SK-N-SH treated with all-trans-retinoic acid at 6 μM for 48 hours (cell line): ENCODE data around the gene KCTD14.
A peak's percentile ranks its signal among the peaks of the same experiment; 100 is the strongest.

ENCODE experiments used
- ATAC-seq: fragments of 200-7000 bp; cut with Tn5 transposase; 3 replicates; pipeline ENCODE4 v1.9.1; 2020; ENCODE audit warnings: mild to moderate bottlenecking, moderate library complexity
- ARNTL ChIP-seq: fragments of 450-650 bp; formaldehyde crosslinking; IDR thresholded peaks from 2 replicates; pipeline ENCODE4 v1.5.0; 2020; ENCODE audit warnings: low read depth, mild to moderate bottlenecking, moderate library complexity, borderline replicate concordance
- CREB5 ChIP-seq: fragments of 250-450 bp; sonication (Bioruptor Pico); IDR thresholded peaks from 2 replicates; pipeline ENCODE4 v1.5.1; 2020; ENCODE audit warnings: low read depth, mild to moderate bottlenecking, moderate library complexity
- CSDC2 ChIP-seq: fragments of 250-450 bp; sonication (Bioruptor Pico); IDR thresholded peaks from 2 replicates; pipeline ENCODE4 v1.5.0; 2020; ENCODE audit warnings: mild to moderate bottlenecking, moderate library complexity
- ESRRG ChIP-seq: fragments of 250-450 bp; sonication (Bioruptor Pico); IDR thresholded peaks from 2 replicates; pipeline ENCODE4 v1.6.1; 2021; ENCODE audit warnings: mild to moderate bottlenecking
- GLIS3 ChIP-seq: fragments of 250-450 bp; sonication (Bioruptor Pico); IDR thresholded peaks from 2 replicates; pipeline ENCODE4 v1.5.0; 2020; ENCODE audit warnings: mild to moderate bottlenecking, moderate library complexity
- ISL1 ChIP-seq: fragments of 250-450 bp; sonication (Bioruptor Pico); IDR thresholded peaks from 2 replicates; pipeline ENCODE4 v2.1.2; 2022; ENCODE audit warnings: mild to moderate bottlenecking, moderate library complexity
- OSR1 ChIP-seq: fragments of 250-450 bp; sonication (Bioruptor Pico); IDR thresholded peaks from 2 replicates; pipeline ENCODE4 v1.8.0; 2022; ENCODE audit warnings: moderate library complexity, mild to moderate bottlenecking, inconsistent platforms
- PPARA ChIP-seq: fragments of 250-450 bp; sonication (Bioruptor Pico); IDR thresholded peaks from 2 replicates; pipeline ENCODE4 v1.5.0; 2020; ENCODE audit warnings: mild to moderate bottlenecking, borderline replicate concordance
- RARB ChIP-seq: fragments of 250-450 bp; sonication (Bioruptor Pico); IDR thresholded peaks from 2 replicates; pipeline ENCODE4 v1.8.0; 2021; ENCODE audit warnings: mild to moderate bottlenecking, moderate library complexity
- SNAI2 ChIP-seq: fragments of 250-450 bp; sonication (Bioruptor Pico); IDR thresholded peaks from 2 replicates; pipeline ENCODE4 v1.5.0; 2020; ENCODE audit warnings: mild to moderate bottlenecking, moderate library complexity
- TOX ChIP-seq: fragments of 250-450 bp; sonication (Bioruptor Pico); IDR thresholded peaks from 2 replicates; pipeline ENCODE4 v1.8.0; 2021; ENCODE audit warnings: mild to moderate bottlenecking, moderate library complexity, borderline replicate concordance
- ZC3H10 ChIP-seq: fragments of 250-450 bp; sonication (Bioruptor Pico); IDR thresholded peaks from 2 replicates; pipeline ENCODE4 v1.5.1; 2021; ENCODE audit warnings: mild to moderate bottlenecking, moderate library complexity
- ZFP30 ChIP-seq: fragments of 450-650 bp; formaldehyde crosslinking; IDR thresholded peaks from 2 replicates; pipeline ENCODE4 v1.5.0; 2022; ENCODE audit warnings: mild to moderate bottlenecking, moderate library complexity
- ZNF565 ChIP-seq: fragments of 450-650 bp; formaldehyde crosslinking; conservative IDR thresholded peaks from 2 replicates; pipeline ENCODE4 v1.5.0; 2020; ENCODE audit warnings: low read depth, mild to moderate bottlenecking, moderate library complexity
- ZNF70 ChIP-seq: fragments of 450-650 bp; formaldehyde crosslinking; IDR thresholded peaks from 2 replicates; pipeline ENCODE4 v1.5.0; 2020; ENCODE audit warnings: mild to moderate bottlenecking, moderate library complexity
- ZNF8 ChIP-seq: fragments of 450-650 bp; formaldehyde crosslinking; IDR thresholded peaks from 2 replicates; pipeline ENCODE4 v1.5.0; 2020; ENCODE audit warnings: mild to moderate bottlenecking, moderate library complexity
- TF ChIP-seq, protein P1 (sequence below): fragments of 250-450 bp; sonication (Bioruptor Pico); IDR thresholded peaks from 2 replicates; pipeline ENCODE4 v1.8.0; 2020; ENCODE audit warnings: mild to moderate bottlenecking, moderate library complexity, borderline replicate concordance
- TF ChIP-seq, protein P2 (sequence below): fragments of 250-450 bp; sonication (Bioruptor Pico); IDR thresholded peaks from 2 replicates; pipeline ENCODE4 v1.5.1; 2021; ENCODE audit warnings: mild to moderate bottlenecking, moderate library complexity
- TF ChIP-seq, protein P3 (sequence below): fragments of 250-450 bp; sonication (Bioruptor Pico); IDR thresholded peaks from 2 replicates; pipeline ENCODE4 v1.5.0; 2020; ENCODE audit warnings: mild to moderate bottlenecking, moderate library complexity

Gene KCTD14

GRCh38 chr11:78021611-78022010 lies 1.5 kb downstream of the KCTD14 start (continued):
- TF ChIP-seq, protein P1, sequence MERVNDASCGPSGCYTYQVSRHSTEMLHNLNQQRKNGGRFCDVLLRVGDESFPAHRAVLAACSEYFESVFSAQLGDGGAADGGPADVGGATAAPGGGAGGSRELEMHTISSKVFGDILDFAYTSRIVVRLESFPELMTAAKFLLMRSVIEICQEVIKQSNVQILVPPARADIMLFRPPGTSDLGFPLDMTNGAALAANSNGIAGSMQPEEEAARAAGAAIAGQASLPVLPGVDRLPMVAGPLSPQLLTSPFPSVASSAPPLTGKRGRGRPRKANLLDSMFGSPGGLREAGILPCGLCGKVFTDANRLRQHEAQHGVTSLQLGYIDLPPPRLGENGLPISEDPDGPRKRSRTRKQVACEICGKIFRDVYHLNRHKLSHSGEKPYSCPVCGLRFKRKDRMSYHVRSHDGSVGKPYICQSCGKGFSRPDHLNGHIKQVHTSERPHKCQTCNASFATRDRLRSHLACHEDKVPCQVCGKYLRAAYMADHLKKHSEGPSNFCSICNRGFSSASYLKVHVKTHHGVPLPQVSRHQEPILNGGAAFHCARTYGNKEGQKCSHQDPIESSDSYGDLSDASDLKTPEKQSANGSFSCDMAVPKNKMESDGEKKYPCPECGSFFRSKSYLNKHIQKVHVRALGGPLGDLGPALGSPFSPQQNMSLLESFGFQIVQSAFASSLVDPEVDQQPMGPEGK (CRISPR knock-in tag): no peak
- no peak for TF ChIP-seq SNAI2

DNA sequence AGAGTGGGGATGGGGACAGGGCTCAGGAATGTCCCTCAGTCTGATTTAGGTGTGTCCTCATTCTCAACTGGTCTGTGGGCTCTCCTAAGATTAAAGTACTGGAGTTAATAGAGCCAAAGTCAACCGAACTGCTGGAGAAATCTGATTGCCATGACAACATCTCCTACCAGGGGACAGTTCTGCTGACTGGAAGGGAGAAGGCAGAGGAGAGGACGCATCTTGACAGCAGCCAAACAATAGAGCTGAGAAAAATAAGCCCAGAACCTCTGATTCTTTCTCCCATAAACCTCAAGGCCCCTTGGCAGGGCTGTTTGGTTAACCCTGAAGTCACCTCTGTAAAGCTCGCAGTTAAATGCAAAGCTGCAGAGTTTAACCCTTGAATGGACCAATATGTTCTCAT lies 2.8 kb downstream of the KCTD14 start:
- TF ChIP-seq ZNF565 (CRISPR knock-in tag): no peak
- no peak for TF ChIP-seq CSDC2 (CRISPR knock-in tag)
- TF ChIP-seq OSR1 (CRISPR knock-in tag): no peak
- no peak for TF ChIP-seq ZNF8 (CRISPR knock-in tag)
- TF ChIP-seq GLIS3: no peak
- no peak for TF ChIP-seq ISL1 (CRISPR knock-in tag)
- TF ChIP-seq SNAI2: no peak
- TF ChIP-seq ESRRG (CRISPR knock-in tag): no peak
- TF ChIP-seq PPARA (CRISPR knock-in tag): no peak
- TF ChIP-seq ZFP30 (CRISPR knock-in tag): no peak
- no peak for TF ChIP-seq CREB5 (CRISPR knock-in tag)
- TF ChIP-seq, all 23 proteins: peak for 0
- ATAC-seq: peak; percentile 43

DNA sequence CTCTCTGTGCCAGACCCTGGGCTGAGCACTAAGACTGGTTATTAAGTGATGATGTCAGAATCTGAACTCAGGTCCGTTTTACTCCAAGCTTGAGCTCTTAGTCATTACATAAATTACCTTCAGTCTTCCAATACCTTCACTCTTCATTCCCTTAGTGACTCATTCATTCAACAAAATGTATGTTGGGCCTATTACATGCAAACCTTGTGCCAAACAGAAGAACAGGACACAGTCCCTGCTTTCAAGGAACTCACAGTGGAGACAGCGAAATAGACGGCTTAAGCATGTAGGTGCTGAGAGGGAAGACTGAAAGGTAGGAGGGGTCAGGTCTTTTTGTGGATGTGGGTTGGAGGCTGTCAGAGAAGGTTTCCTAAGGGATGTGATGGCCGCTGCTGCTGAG lies 3.3 kb downstream of the KCTD14 start:
- ATAC-seq: peak; percentile 50
- TF ChIP-seq, protein P2, sequence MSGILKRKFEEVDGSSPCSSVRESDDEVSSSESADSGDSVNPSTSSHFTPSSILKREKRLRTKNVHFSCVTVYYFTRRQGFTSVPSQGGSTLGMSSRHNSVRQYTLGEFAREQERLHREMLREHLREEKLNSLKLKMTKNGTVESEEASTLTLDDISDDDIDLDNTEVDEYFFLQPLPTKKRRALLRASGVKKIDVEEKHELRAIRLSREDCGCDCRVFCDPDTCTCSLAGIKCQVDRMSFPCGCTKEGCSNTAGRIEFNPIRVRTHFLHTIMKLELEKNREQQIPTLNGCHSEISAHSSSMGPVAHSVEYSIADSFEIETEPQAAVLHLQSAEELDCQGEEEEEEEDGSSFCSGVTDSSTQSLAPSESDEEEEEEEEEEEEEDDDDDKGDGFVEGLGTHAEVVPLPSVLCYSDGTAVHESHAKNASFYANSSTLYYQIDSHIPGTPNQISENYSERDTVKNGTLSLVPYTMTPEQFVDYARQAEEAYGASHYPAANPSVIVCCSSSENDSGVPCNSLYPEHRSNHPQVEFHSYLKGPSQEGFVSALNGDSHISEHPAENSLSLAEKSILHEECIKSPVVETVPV (CRISPR knock-in tag): no peak
- TF ChIP-seq OSR1 (CRISPR knock-in tag): no peak
- TF ChIP-seq CREB5 (CRISPR knock-in tag): no peak
- TF ChIP-seq, protein P3, sequence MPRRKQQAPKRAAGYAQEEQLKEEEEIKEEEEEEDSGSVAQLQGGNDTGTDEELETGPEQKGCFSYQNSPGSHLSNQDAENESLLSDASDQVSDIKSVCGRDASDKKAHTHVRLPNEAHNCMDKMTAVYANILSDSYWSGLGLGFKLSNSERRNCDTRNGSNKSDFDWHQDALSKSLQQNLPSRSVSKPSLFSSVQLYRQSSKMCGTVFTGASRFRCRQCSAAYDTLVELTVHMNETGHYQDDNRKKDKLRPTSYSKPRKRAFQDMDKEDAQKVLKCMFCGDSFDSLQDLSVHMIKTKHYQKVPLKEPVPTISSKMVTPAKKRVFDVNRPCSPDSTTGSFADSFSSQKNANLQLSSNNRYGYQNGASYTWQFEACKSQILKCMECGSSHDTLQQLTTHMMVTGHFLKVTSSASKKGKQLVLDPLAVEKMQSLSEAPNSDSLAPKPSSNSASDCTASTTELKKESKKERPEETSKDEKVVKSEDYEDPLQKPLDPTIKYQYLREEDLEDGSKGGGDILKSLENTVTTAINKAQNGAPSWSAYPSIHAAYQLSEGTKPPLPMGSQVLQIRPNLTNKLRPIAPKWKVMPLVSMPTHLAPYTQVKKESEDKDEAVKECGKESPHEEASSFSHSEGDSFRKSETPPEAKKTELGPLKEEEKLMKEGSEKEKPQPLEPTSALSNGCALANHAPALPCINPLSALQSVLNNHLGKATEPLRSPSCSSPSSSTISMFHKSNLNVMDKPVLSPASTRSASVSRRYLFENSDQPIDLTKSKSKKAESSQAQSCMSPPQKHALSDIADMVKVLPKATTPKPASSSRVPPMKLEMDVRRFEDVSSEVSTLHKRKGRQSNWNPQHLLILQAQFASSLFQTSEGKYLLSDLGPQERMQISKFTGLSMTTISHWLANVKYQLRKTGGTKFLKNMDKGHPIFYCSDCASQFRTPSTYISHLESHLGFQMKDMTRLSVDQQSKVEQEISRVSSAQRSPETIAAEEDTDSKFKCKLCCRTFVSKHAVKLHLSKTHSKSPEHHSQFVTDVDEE (CRISPR knock-in tag): no peak
- TF ChIP-seq PPARA (CRISPR knock-in tag): no peak
- no peak for TF ChIP-seq RARB (CRISPR knock-in tag)
- TF ChIP-seq CSDC2 (CRISPR knock-in tag): no peak
- TF ChIP-seq ZNF565 (CRISPR knock-in tag): no peak
- no peak for TF ChIP-seq ISL1 (CRISPR knock-in tag)
- TF ChIP-seq, all 23 proteins: peak for 0

GRCh38 chr11:78015878-78016277 lies 7.2 kb downstream of the KCTD14 start:
- no peak for ATAC-seq
- TF ChIP-seq ZC3H10 (CRISPR knock-in tag) (no peak), ZNF70 (CRISPR knock-in tag) (no peak), ZNF8 (CRISPR knock-in tag) (no peak), RARB (CRISPR knock-in tag) (no peak), ESRRG (CRISPR knock-in tag) (no peak), PPARA (CRISPR knock-in tag) (no peak), GLIS3 (no peak), ARNTL (no peak), TOX (no peak), OSR1 (CRISPR knock-in tag) (no peak), ZNF565 (CRISPR knock-in tag) (no peak)
- TF ChIP-seq, protein P1 (CRISPR knock-in tag): no peak
- TF ChIP-seq, protein P2 (CRISPR knock-in tag): no peak
- TF ChIP-seq, protein P3 (CRISPR knock-in tag): no peak
- TF ChIP-seq, all 23 proteins: peak for 0
